H1 (cell line): ENCODE results near the gene PIP4K2C. TPM values are rescaled to one million over a fixed set of nuclear protein-coding genes. Genes with fewer than 3 reads are reported as not detected.

Experiments used
- CTCF ChIP-seq, 3 experiments: IDR thresholded peaks; 1 replicate in 2 of 3; 2 replicates in 1 of 3; pipeline versions ENCODE4 v1.5.1 to v1.6.1; 2011; ENCODE audit warnings: low read length in 3 of 3, mild to moderate bottlenecking in 3 of 3, inconsistent platforms in 2 of 3, low read depth in 1 of 3, moderate library complexity in 1 of 3; ENCODE audit not compliant: insufficient read depth in 1 of 3; ENCODE audit errors: control extremely low read depth in 1 of 3
- polyA plus RNA-seq, 7 experiments: library from polyadenylated mRNA; depleted of rRNA in 3 of 7; stranded (reverse) in 5 of 7; unstranded in 2 of 7; fragments of >200 nt in 5 of 7; fragments of 200-250 nt in 2 of 7; gene quantifications; 1 replicate in 5 of 7; 2 replicates in 1 of 7; 4 replicates in 1 of 7; pipeline versions ENCODE4 v1.2.1 to v1.2.3, GENCODE V29; 2011 to 2013; ENCODE audit warnings: missing spikeins in 2 of 7, mixed read lengths in 2 of 7
- total RNA-seq: library from RNA; stranded (reverse); fragmentation: NEBNext Ultra II Directional; extraction: Animal tissue kit (Norgen Biotek cat#: 25700); gene quantifications from 2 replicates; pipeline ENCODE4 v1.2.1, GENCODE V29; 2021

PIP4K2C gene
- total and polyA plus RNA-seq, 2 of the 8 experiments (the other 6 are each of a cell fraction or from before 2014, with no cell fraction given), result 25.0 to 27.1 TPM

DNA sequence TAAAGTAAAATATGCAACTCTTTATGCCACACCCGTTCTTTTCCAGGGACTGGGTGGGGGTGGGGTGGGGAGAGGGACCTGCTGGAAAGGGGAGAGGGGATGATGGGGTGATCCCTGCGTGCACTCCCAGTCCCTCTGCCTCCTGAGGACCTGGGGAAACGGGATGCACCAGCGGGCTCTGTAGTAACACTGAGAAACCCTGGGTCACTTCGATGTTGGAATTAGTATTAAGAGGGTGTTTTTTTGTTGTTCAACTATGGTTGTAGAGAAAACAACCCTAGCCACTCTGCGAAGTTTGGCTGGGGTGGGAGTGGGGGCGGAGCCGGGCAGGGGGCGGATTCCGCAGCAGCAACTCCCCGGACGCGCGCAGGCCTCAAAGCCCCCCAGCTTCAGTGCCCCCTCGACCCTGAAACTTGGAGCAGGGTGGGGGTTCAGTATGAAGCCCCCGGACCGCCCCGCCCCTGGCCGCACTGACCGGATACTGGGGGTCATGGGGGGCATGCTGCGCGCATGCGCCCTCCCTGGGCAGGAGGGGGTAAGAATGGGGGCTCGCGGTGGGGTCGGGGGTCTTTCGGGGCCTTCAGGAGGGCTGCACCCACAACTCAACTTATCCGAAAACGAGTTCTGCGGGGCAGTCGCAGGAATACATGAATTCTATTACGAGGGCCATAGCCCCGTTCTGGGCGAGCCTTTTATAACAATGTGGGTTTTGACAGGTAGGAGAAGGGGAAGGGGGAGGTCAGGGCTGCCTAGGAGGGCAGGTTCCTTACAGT lies 19.0 kb downstream of the PIP4K2C start (continued):
- TF ChIP-seq CTCF (IDR thresholded peaks at IDR 0.05; ENCODE audit: control extremely low read depth in 1 of 3, insufficient read depth in 1 of 3, low read depth in 1 of 3, low read length in 3 of 3), result no peak
